Jurkat, Clone E6-1 (cell line): ENCODE data around the gene GINS2.

Experiments used
- DNase-seq: peaks from one replicate; pipeline ENCODE4 v3.0.0-alpha.2; 2011; ENCODE audit warnings: low read depth, low spot score
- H3K4me3 ChIP-seq: 2 replicates; pipeline ENCODE4 v1.5.1; 2011; ENCODE audit warnings: mild to moderate bottlenecking, low read length, control low read depth, moderate library complexity

The GINS2 gene

GRCh38 chr16:85717393-85718152, 28.8 kb upstream of the GINS2 start:
- peak; percentile 59 for DNase-seq
- H3K4me3 ChIP-seq = no peak overlapping the region

DNA sequence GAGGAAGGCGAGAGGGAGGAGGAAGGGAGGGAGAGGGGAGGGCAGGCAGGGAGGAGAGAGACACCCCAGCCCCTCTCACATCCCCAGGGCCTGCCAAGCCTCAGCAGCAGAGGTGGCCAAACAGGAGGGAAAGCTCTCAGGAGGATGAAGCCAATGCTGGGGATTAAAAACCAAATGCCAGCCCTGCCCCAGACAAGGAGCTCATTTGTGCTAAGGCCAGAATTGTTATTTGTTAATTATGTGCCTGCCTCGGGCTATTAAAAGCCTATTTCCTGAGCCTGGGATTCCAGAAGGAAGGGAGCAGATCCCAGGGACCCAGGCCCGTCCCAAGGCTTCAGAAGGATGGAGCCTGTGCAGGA, 27.9 kb upstream of the GINS2 start:
- DNase-seq = no peak
- H3K4me3 ChIP-seq = no peak overlapping the region

DNA sequence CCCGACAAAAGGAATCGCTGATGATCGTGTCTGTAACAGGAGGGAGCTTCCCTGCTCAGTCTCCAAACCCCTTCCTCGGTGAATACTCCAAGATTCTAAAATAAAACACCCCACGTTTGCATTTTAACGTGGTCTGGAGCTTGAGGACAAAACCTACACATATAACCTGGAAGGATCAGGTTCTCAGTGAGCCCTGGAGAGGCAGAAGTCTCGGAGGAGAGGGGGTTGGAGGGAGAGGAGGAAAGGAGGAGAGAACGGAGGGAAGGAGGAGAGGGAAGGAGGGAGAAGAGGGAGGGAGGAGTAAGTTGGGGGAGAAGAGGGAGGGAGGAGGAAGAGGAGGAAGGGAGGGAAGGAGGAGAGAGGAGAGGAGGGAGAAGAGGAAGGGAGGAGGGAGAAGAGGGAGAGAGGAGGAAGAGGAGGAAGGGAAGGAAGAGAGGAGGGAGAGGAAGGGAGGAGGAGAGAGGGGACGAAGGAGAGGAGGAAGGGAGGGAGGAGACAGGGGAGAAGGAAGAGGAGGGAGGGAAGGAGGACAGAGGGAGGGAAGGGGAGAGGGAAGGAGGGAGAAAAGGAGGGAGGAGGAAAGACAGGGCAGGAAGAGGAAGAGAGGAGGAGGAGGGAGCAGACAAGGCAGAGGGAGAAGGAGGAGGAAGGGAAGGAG, 27.4 kb upstream of the GINS2 start:
- no peak overlapping the region for H3K4me3 ChIP-seq
- DNase-seq = no peak

DNA sequence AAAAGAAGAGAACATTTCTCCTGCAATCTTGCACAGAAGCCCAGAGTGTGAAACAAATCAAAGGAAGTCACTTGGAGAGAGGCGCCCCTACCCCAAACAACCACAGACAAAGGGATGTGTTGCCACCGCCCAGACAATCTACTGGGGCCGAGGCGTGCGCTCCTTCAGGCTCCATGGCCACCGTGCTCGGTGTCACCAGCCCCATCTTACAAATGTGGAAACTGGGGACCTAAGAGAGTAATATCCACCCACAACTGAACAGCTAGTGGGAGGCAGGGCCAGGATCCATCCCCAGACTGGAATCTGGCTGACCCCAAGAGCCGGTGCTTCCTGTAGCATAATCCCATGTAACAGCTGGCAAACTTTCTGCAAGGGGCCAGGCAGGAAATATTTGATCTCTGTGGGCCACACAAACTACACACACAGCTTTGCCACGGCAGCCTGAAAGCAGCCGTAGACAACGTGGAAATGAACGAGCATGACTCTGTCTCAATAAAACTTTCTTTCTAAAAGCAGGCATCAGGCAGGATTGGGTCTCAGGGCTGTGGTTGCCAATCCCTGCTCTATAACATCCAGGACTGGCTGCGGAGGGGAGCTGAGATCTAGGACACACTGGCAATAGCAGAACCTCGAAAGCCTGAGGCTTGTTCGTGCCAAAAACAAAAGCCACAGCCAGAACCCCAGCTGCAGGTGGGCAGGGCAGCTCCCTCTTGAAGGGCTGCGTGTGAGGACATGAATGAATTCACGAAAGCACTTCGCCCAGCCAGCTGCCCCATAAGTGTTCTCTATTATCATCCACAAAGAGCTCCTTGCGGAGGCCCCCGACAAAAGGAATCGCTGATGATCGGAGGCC, 26.6 kb upstream of the GINS2 start:
- DNase-seq = peak; percentile 11
- 0 out of 2 replicates have a peak overlapping the region, but pooled peaks have one; percentile 2 for H3K4me3 ChIP-seq

GRCh38 chr16:85712801-85713200, 24.0 kb upstream of the GINS2 start:
- no peak overlapping the region for H3K4me3 ChIP-seq
- DNase-seq = no peak

GRCh38 chr16:85711982-85712587, 23.3 kb upstream of the GINS2 start:
- no peak for DNase-seq

DNA sequence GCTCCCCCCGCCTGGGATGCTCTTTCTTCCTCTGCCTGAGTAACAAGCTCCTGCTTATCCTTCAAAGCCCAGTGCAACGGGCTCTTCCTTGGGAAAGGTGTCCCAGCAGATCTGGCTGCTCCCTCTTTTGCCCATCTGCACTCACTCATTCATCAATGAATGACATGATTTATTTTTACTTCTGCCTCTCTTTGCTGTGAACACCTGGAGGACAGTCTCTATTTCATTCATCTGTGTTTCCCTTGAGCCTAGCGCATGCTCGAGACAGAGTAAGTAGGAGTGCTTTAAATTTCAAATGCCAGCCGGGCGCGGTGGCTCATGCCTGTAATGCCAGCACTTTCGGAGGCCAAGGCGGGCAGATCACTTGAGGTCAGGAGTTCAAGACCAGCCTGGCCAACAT, 22.0 kb upstream of the GINS2 start:
- no peak overlapping the region for H3K4me3 ChIP-seq
- DNase-seq = no peak

More at GRCh38 chr16:85711982-85712587, 23.3 kb upstream of the GINS2 start:
- no peak overlapping the region for H3K4me3 ChIP-seq

DNA sequence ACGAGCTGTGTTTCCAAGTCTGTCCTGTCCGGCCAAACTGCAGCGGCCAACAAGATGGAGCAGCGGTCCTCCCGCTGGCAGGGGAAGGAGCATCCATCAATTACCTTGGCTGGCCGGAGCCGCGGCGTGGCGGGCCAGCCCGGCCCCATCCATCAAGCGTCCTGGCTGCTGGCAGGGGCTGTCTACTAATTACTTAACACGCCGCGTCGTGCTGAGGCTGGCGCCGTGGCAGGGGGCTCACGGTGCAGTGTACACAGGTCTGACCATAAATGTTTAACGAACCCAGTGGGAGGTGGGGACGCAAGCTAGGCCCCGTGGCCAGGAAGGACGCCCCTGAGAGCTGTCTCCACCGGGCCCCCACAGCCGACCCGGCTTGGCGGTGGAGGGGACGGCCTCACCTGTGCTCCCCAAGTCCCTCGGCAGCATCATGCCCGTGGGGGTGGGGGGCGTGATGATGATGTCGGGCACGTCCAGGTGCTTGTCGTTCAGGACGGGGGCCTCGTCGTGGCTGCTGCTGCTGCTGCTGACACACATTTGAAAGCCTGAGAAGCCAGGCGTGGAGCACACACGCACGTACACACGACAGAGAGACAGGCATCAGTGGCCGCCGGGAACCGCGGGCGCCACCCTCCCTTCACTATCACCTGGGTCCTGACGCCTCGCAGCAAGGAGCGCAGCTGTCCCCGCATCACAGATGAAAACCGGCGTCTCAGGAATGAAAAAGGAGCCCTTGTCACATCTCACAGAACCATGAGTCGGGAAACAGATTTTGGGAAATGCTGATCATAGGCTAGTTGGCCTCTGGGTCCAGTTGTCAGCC, 21.2 kb upstream of the GINS2 start:
- no peak overlapping the region for H3K4me3 ChIP-seq
- DNase-seq = no peak

- H3K4me3 ChIP-seq = no peak overlapping the region
- no peak for DNase-seq
These were observed 19.6 kb upstream of the GINS2 start for GRCh38 chr16:85708338-85708737.

DNA sequence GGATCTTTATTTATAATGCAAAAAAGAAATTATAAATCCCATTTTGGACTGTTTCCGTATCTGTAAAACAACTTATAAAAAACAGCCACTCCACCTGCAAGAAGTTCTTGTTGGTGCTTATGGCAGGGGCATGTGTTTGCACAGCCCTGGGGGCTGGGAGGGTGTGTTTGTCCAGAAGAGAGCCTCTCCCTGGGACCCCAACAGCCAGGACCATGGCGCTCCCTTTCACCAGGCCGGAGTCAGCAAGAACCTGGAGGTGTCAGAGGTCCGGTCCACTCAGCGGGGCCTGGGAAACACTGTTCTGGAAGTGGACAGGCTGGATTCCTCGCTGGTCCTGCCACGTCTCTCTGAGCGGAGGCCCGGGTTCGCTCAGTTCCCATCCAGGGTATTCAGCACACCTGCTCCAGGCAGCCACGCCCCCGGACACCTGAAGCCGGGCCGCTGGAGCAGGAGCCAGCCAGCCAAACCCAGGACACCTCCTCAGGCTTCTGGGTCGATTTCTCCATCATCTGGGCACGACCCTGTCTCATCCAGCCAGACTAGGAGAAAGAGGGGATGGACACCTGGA, 18.9 kb upstream of the GINS2 start:
- no peak overlapping the region for H3K4me3 ChIP-seq
- DNase-seq = no peak

DNA sequence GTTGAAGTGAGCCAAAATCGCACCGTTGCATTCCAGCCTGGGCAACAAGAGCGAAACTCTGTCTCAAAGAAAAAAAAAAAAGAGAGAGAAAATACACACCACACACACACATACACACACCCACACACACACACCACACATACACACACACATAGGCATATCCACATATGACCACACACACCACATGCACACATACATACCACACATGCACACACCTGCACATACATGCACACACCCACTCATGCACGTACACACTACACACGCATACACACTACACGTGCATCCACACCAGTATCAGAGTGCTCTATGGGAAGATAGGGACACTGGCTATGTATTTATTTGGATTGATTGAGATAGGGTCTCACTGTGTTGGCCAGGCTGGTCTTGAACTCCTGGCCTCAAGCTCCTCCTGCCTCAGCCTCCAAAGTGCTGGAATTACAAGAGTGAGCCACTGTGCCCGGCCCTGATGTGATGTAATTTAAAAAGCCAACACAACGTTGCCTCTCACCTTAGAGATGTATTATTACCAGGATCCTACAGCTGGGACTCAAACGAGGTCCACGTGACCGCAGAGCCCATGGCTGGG, 17.8 kb upstream of the GINS2 start:
- H3K4me3 ChIP-seq = no peak overlapping the region
- DNase-seq = no peak

- no peak overlapping the region for H3K4me3 ChIP-seq
- no peak for DNase-seq
These were observed 16.4 kb upstream of the GINS2 start for GRCh38 chr16:85704900-85705846.

DNA sequence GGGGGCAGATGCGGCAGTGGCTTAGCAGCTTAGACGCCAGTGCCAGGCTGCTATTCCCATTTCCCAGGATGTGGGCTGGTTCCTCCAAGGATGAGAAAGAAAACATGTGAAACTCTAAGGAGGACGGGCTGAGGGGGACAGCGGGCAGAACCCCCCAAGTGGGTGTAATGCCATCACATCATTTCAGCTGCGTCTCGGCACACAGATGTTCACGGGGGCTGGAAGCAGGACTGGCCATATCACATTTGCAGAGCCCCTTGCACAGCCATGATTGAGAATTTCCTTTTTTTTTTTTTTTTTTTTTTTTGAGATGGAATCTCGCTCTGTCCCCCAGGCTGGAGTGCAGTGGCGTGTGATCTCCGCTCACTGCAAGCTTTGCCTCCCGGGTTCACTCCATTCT, 15.3 kb upstream of the GINS2 start:
- no peak for DNase-seq
- no peak overlapping the region for H3K4me3 ChIP-seq

GRCh38 chr16:85699628-85700027, 10.9 kb upstream of the GINS2 start:
- DNase-seq = no peak
- H3K4me3 ChIP-seq = no peak overlapping the region

GRCh38 chr16:85698935-85699558, 10.3 kb upstream of the GINS2 start:
- no peak overlapping the region for H3K4me3 ChIP-seq
- DNase-seq = no peak

- no peak overlapping the region for H3K4me3 ChIP-seq
- DNase-seq = no peak
These were observed 9.7 kb upstream of the GINS2 start for GRCh38 chr16:85698459-85698891.

- no peak for DNase-seq
- no peak overlapping the region for H3K4me3 ChIP-seq
These were observed 8.7 kb upstream of the GINS2 start for GRCh38 chr16:85697431-85697830.
